G401 (cell line): ENCODE results near the gene ZC3H10. TPM values are rescaled to one million over a fixed set of nuclear protein-coding genes. Genes with fewer than 3 reads are reported as not detected.

Source experiments
- DNase-seq: peaks from one replicate; pipeline ENCODE4 v3.0.0-alpha.2; 2015; ENCODE audit warnings: low spot score
- in situ Hi-C: cut with HindIII; loops from 2 replicates; pipeline ENCODE4 v1.10.0; 2016; ENCODE audit warnings: low sequenced_read_pairs, mixed read lengths
- total RNA-seq: library from RNA; depleted of rRNA; stranded (reverse); fragments of >200 nt; shearing (Covaris generic); gene quantifications from 2 replicates; pipeline ENCODE4 v1.2.3, GENCODE V29; 2014; rRNA removed

ZC3H10 gene
- total RNA-seq, 1 experiment from 2014 or later: 2.9 TPM

DNA sequence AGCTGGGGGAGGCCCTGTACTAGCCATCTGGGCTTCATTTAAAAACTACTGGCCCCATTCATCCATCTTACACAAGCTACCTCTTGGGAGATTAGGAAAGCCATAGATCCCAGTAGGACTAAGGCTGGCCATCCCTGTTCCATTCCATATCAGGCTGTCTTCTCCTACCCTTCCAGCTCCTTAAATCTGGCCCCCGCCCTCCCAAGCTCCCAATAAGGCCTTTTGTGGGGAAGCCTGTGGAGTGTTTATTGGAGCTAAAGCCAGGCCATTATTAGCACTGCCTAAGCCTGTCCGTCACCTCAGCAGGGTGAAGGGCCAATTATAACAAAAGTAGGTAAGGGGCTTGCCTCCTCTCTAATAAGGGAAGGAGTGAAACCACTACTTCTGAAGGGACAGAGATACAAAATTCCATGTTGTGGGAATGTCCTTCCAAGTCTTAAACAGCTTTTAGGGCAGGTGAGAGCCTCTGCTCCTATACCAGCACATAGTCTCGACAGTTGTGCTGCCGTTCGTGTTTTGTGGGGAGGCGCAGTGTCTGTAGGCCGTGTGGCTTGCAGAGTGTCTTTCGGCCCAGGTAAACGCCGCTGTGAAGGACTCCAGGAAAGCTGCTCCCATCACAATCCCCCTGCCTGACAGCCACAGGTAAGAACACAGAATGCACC lies 43.8 kb downstream of the ZC3H10 start:
- in situ Hi-C loops: no loop called here
- no peak for DNase-seq

DNA sequence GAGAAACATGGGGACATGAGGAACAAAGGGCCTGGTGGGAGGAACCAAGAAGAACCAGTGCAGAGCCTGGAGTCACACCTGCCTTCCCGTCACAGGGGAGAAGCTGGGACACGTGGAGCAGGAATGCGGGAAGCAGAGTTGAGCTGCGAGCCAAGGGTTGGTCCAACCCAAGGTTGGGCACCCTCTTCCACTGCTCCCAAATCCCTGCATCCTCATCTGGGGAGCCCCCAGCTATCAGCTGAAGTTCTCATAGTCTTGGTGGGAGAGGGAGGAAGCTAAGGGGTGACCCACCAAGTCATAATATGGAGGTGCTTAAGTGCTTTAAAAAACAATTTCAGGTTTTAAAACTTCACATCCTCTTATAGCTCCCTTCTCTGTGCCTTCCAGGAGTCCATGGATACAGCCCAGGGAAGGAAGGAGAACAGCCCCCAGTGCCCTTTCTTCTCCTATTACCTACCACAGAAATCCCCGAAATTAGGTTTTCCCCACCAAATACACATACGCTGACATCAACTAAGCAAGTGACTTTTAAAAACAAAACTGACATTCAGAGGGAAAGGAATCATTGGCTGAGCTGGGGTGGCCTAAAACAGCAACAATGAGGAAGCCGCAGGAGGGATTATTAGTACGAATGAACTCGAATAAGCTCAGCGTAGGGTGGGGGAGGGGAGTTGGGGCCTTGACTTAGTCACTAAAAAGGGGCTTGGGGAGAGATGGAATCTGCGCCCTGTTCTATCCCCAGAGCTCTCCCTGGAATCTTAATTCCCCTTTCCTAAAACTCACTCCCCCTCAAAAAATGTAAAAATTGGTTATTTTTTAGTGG lies 44.6 kb downstream of the ZC3H10 start:
- no peak for DNase-seq
- in situ Hi-C loops: no loop called here

- no peak for DNase-seq
- in situ Hi-C loops: no loop called here
Measured at GRCh38 chr12:56163533-56164344, 45.7 kb downstream of the ZC3H10 start.

DNA sequence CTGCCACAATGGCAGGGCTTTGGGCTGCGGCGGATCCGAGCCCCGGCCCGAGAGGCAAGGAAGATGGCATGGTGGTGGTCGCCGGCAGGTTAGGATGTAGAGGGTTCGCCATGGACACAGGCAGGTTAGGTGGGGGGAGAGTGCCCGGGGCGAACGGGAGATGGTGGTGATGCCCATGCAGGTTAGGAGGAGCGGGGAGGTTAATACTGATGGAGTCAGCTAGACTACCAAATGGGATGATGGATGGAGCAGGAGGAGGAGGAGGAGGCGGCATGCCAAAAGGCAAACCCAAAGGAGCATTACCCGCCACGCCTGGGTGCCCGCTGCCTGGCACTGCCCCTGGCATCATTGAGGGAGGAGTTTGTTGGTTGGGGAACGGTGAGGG lies 46.3 kb downstream of the ZC3H10 start:
- no peak for DNase-seq
- in situ Hi-C loops: no loop called here

- no peak for DNase-seq
- in situ Hi-C loops: no loop called here
Measured at GRCh38 chr12:56165369-56165768, 47.3 kb downstream of the ZC3H10 start.

DNA sequence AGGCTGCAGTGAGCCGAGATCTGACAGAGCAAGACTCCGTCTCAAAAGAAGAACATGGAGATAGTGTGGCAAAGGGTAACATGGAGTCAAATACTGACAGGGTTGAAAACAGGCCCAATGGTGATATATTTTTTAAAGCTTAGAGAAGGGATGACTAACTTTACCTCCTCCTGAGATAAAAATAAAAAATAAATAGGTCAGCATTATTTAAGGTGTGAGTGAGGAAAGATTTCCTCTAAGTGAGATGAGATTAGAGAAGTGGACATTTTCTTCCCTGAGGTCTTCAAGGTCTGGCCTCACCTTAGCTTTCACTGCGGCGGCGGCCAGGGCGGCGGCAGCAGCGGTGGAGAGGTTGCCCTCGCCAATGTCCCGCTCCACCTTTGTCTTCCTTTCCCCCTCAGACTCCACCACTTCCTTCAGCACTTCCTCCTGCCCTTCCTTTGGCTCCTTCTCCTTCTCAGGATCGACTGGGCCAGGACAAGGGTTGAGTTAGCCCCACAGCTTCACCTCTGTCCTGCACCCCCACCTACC lies 51.2 kb downstream of the ZC3H10 start:
- DNase-seq: no peak
- in situ Hi-C loops: no loop called here

- in situ Hi-C loops: no loop called here
- no peak for DNase-seq
Measured at GRCh38 chr12:56172839-56173238, 54.8 kb downstream of the ZC3H10 start.

Other genes starting within 250 kb of the ZC3H10 start
- gene PYM1, start 190.4 kb upstream of the ZC3H10 start, total RNA-seq: 93.9 and 119 TPM in 2 replicates
- 3.6 and 9.7 TPM in 2 replicates for gene DGKA, start 187.1 kb upstream of the ZC3H10 start, total RNA-seq
- 22.2 and 27.9 TPM in 2 replicates for gene PMEL, start 152.2 kb upstream of the ZC3H10 start, total RNA-seq
- gene CDK2, start 151.4 kb upstream of the ZC3H10 start, total RNA-seq: 44.7 and 52.3 TPM in 2 replicates
- 16.9 and 22.1 TPM in 2 replicates for gene RAB5B, start 144.2 kb upstream of the ZC3H10 start, total RNA-seq
- 39.8 and 50.2 TPM in 2 replicates for gene SUOX, start 121.0 kb upstream of the ZC3H10 start, total RNA-seq
- gene IKZF4, start 97.2 kb upstream of the ZC3H10 start, total RNA-seq: 0.54 and 4.4 TPM in 2 replicates
- gene RPS26, start 76.3 kb upstream of the ZC3H10 start, total RNA-seq: 1,383 and 1,581 TPM in 2 replicates
- gene ERBB3, start 38.1 kb upstream of the ZC3H10 start, total RNA-seq: 4.3 and 17.4 TPM in 2 replicates
- gene PA2G4, start 13.7 kb upstream of the ZC3H10 start, total RNA-seq: 357 and 451 TPM in 2 replicates
- gene RPL41, start 1.6 kb upstream of the ZC3H10 start, total RNA-seq: 3,225 and 5,126 TPM in 2 replicates
- gene ESYT1, start 10.0 kb downstream of the ZC3H10 start, total RNA-seq: 108 and 114 TPM in 2 replicates
- gene MYL6B, start 34.3 kb downstream of the ZC3H10 start, total RNA-seq: 115 and 166 TPM in 2 replicates
- 1,669 and 1,953 TPM in 2 replicates for gene MYL6, start 40.1 kb downstream of the ZC3H10 start, total RNA-seq
- gene SMARCC2, start 71.2 kb downstream of the ZC3H10 start, total RNA-seq: 10.5 and 18.4 TPM in 2 replicates
- 66.6 and 71.6 TPM in 2 replicates for gene RNF41, start 103.7 kb downstream of the ZC3H10 start, total RNA-seq
- 20.2 and 33.0 TPM in 2 replicates for gene NABP2, start 106.1 kb downstream of the ZC3H10 start, total RNA-seq
- gene SLC39A5, start 111.8 kb downstream of the ZC3H10 start, total RNA-seq: not detected in 2 replicates
- 6.2 and 9.0 TPM in 2 replicates for gene ANKRD52, start 140.1 kb downstream of the ZC3H10 start, total RNA-seq
- 22.3 and 24.2 TPM in 2 replicates for gene COQ10A, start 148.7 kb downstream of the ZC3H10 start, total RNA-seq
- 56.9 and 64.5 TPM in 2 replicates for gene CS, start 182.1 kb downstream of the ZC3H10 start, total RNA-seq
- 153 and 218 TPM in 2 replicates for gene CNPY2, start 197.7 kb downstream of the ZC3H10 start, total RNA-seq
- 16.9 and 18.0 TPM in 2 replicates for gene PAN2, start 215.7 kb downstream of the ZC3H10 start, total RNA-seq
- 1.3 and 5.3 TPM in 2 replicates for gene IL23A, start 220.6 kb downstream of the ZC3H10 start, total RNA-seq
- 25.6 and 26.9 TPM in 2 replicates for gene STAT2, start 241.8 kb downstream of the ZC3H10 start, total RNA-seq
- gene APOF, start 244.6 kb downstream of the ZC3H10 start, total RNA-seq: not detected in 2 replicates